CD1c-positive myeloid dendritic cell (primary cell): ENCODE results near the gene SLITRK4.
A peak's percentile ranks its signal among the peaks of the same experiment; 100 is the strongest.

Experiments
- DNase-seq: peaks from one replicate; pipeline ENCODE4 v3.0.0-alpha.2; 2016; ENCODE audit errors: extremely low spot score

SLITRK4 gene

GRCh38 chrX:143635915-143636314 is at the start of gene SLITRK4:
Gene SLITRK4, minus strand, starts transcription at chrX:143636101. Its CDS starts 4,993 bp downstream, at chrX:143631108.
- DNase-seq: no peak

- DNase-seq: no peak
These were observed 47.6 kb upstream of the SLITRK4 start for GRCh38 chrX:143683486-143683885.

GRCh38 chrX:143674926-143675325 is 39.0 kb upstream of the SLITRK4 start:
- DNase-seq: no peak

GRCh38 chrX:143669395-143669794 is 33.5 kb upstream of the SLITRK4 start:
- no peak for DNase-seq

GRCh38 chrX:143664302-143664701 is 28.4 kb upstream of the SLITRK4 start:
- DNase-seq: peak; percentile 2

- DNase-seq: no peak
These were observed 27.9 kb upstream of the SLITRK4 start for GRCh38 chrX:143663755-143664154.

- no peak for DNase-seq
These were observed 25.4 kb upstream of the SLITRK4 start for GRCh38 chrX:143661286-143661685.

- peak; percentile 39 for DNase-seq
These were observed 12.8 kb upstream of the SLITRK4 start for GRCh38 chrX:143648705-143649104.

GRCh38 chrX:143642426-143642825 is 6.5 kb upstream of the SLITRK4 start:
- no peak for DNase-seq

- no peak for DNase-seq
These were observed 930 bp upstream of the SLITRK4 start for GRCh38 chrX:143636831-143637230.

- DNase-seq: no peak
These were observed 1.0 kb downstream of the SLITRK4 start for GRCh38 chrX:143634663-143635455.

- DNase-seq: no peak
These were observed 1.6 kb downstream of the SLITRK4 start for GRCh38 chrX:143634309-143634662.

GRCh38 chrX:143633461-143634308 is 2.2 kb downstream of the SLITRK4 start:
- DNase-seq: peak; percentile 8

- peak; percentile 58 for DNase-seq
These were observed 3.1 kb downstream of the SLITRK4 start for GRCh38 chrX:143632625-143633410.

- DNase-seq: no peak
These were observed 12.2 kb downstream of the SLITRK4 start for GRCh38 chrX:143623657-143624056.

- DNase-seq: no peak
These were observed 14.6 kb downstream of the SLITRK4 start for GRCh38 chrX:143621276-143621675.

- no peak for DNase-seq
These were observed 20.1 kb downstream of the SLITRK4 start for GRCh38 chrX:143615851-143616250.

GRCh38 chrX:143601809-143602208 is 34.1 kb downstream of the SLITRK4 start:
- DNase-seq: no peak

- no peak for DNase-seq
These were observed 54.7 kb downstream of the SLITRK4 start for GRCh38 chrX:143581240-143581639.

- peak; percentile 6 for DNase-seq
These were observed 55.6 kb downstream of the SLITRK4 start for GRCh38 chrX:143580266-143580665.
